ENCODE data around the gene KCNA2. TPM values are rescaled to one million over a fixed set of nuclear protein-coding genes. Genes with fewer than 3 reads are reported as not detected.

KCNA2 gene
- total and polyA plus RNA-seq, 5 donors from 2014 or later: 0.50 to 5.8 (median 0.64) TPM

DNA sequence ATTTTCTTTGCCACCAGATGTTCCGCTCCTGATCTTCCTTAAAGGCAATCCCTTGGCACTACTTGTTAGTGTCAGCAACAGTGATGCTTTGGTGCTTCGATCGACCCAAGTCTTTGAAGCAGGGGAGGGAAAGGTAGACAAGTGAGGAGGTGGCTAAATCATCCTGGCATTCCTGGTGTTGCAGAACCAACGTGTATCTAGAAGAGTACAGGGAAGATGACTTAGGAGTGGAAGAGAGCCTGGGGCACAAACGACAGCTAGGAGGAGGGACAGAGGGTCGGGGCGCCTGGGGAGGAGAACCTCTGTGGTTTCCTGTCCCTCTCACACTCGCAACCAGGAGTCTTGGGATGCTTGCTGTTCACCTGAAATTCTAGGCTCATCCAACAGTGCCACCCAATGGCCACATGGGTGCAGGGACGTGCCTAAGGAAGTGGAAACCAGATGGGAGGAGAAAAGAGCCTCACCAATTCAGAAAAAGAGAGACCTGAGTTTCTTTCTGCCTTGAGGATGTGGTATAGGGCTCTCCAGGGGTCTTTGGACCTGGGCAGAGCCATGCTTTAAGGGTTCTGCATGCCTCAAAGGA lies 9.5 kb upstream of the KCNA2 start:
- Mint-ChIP-seq H3K9me3 (peaks cover 0 to 2% (median 0%) of the 10 kb centered on the region in 7 donors), H3K27ac (peak overlapping the region in 1 of 3 donors; percentile 77), H3K4me1 (peaks cover 17 to 42% (median 29%) of the 10 kb centered on the region in 4 donors), H3K4me3 (peak overlapping the region in 1 of 4 donors; percentile 57), H3K27me3 (peaks cover 5% of the 10 kb centered on the region), H3K36me3 (peaks cover 9% of the 10 kb centered on the region)
- Histone ChIP-seq H3K36me3 (ENCODE audit: control insufficient read depth, insufficient read depth, low read length) (no peaks in the 10 kb centered on the region), H3K4me1 (ENCODE audit: control insufficient read depth, insufficient read depth, low read length, poor library complexity, severe bottlenecking) (peaks cover 24% of the 10 kb centered on the region), H3K27me3 (ENCODE audit: control insufficient read depth, insufficient read depth, low read length) (no peaks in the 10 kb centered on the region), H3K27ac (ENCODE audit: insufficient read depth, low read length, poor library complexity, severe bottlenecking) (no peak overlapping the region), H3K4me3 (ENCODE audit: low read depth, low read length) (no peak overlapping the region), H3K9me3 (ENCODE audit: control insufficient read depth in 2 of 2, low read length in 2 of 2) (no peaks in the 10 kb centered on the region)
- DNase-seq: peak; percentile 21 to 84 (median 43)
- ATAC-seq (ENCODE audit: low read depth in 2 of 2): no peak

DNA sequence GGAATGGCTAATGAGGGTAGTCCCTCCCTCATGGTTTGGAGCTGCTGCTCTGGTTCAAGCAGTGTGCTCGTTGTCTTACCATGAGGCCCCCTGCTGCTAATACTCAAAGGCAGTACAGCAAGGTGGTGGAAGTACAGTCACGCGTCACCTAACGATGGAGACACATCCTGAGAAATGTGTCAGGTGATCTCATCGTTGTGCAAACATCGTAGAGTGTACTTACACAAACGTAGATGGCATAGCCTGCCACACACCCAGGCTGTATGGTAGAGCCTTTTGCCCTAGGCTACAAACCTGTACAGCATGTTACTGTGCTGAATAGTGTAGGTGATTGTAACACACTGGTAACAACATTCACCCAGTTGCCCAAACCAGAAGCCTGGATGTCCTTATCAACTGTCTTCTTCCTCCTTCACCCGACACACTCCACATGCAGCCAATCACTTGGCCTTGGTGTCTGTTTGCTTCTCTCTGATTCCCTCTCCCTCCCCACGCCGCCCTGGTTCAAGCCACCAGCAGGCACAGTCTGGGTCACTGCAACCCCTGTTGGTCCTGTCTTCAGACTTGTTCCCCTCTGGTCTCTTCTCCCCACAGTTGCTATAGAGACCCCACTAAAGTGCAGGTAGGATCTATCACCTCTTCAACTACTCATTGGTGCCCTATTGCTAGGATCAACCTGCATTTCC lies 6.0 kb upstream of the KCNA2 start:
- no peaks in the 10 kb centered on the region for H3K36me3 ChIP-seq (ENCODE audit: control insufficient read depth, insufficient read depth, low read length)
- H3K9me3 ChIP-seq (ENCODE audit: control insufficient read depth in 2 of 2, low read length in 2 of 2): no peaks in the 10 kb centered on the region
- peaks cover 9% of the 10 kb centered on the region for H3K36me3 Mint-ChIP-seq
- no peak for DNase-seq
- H3K4me1 Mint-ChIP-seq: peaks cover 4 to 26% (median 9%) of the 10 kb centered on the region in 4 donors
- ATAC-seq (ENCODE audit: low read depth in 2 of 2): no peak
- peaks cover 13% of the 10 kb centered on the region for H3K4me1 ChIP-seq (ENCODE audit: control insufficient read depth, insufficient read depth, low read length, poor library complexity, severe bottlenecking)
- H3K27me3 Mint-ChIP-seq: peaks cover 22% of the 10 kb centered on the region
- H3K4me3 ChIP-seq (ENCODE audit: low read depth, low read length): no peak overlapping the region
- H3K4me3 Mint-ChIP-seq: peak overlapping the region in 1 of 4 donors; percentile 60
- H3K27me3 ChIP-seq (ENCODE audit: control insufficient read depth, insufficient read depth, low read length): peaks cover 15% of the 10 kb centered on the region
- H3K27ac Mint-ChIP-seq: peak overlapping the region in 1 of 3 donors; percentile 11
- no peak overlapping the region for H3K27ac ChIP-seq (ENCODE audit: insufficient read depth, low read length, poor library complexity, severe bottlenecking)
- no peaks in the 10 kb centered on the region for H3K9me3 Mint-ChIP-seq

DNA sequence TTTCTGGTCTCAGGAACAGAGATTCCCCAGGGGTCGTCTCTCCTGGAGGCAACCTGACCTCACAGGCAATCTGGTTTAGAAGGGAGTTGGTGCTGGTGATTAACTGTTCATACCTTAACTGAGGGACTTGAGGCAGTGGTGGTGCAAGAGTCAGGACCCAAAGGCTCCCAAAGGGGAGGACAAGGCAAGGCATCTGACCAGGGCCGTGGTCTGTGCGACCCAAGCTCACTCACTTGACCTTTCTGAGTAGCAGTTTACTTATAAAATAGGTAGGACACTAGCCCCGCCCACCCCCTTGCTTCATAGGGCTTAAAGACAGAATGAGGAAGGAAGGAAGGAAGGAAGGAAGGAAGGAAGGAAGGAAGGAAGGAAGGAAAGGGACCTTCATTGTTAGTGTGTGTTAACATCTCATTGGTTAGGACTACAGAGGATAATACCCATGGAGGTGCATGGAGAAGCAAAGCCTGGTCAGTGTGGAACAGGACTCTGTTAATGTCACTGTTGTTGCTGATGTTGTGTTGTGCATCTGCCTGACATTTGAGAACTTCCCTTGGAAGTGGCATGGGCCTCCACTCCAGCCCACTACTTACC lies 4.6 kb upstream of the KCNA2 start:
- Mint-ChIP-seq H3K27ac (no peak overlapping the region), H3K4me3 (no peak overlapping the region), H3K9me3 (no peaks in the 10 kb centered on the region), H3K36me3 (peaks cover 9% of the 10 kb centered on the region), H3K27me3 (peaks cover 32% of the 10 kb centered on the region), H3K4me1 (peaks cover 4 to 29% (median 8%) of the 10 kb centered on the region in 4 donors)
- no peak for ATAC-seq (ENCODE audit: low read depth in 2 of 2)
- peaks cover 26% of the 10 kb centered on the region for H3K4me1 ChIP-seq (ENCODE audit: control insufficient read depth, insufficient read depth, low read length, poor library complexity, severe bottlenecking)
- H3K27ac ChIP-seq (ENCODE audit: insufficient read depth, low read length, poor library complexity, severe bottlenecking): no peak overlapping the region
- H3K4me3 ChIP-seq (ENCODE audit: low read depth, low read length): no peak overlapping the region
- no peak for DNase-seq
- no peaks in the 10 kb centered on the region for H3K9me3 ChIP-seq (ENCODE audit: control insufficient read depth in 2 of 2, low read length in 2 of 2)
- no peaks in the 10 kb centered on the region for H3K36me3 ChIP-seq (ENCODE audit: control insufficient read depth, insufficient read depth, low read length)
- H3K27me3 ChIP-seq (ENCODE audit: control insufficient read depth, insufficient read depth, low read length): peaks cover 15% of the 10 kb centered on the region

DNA sequence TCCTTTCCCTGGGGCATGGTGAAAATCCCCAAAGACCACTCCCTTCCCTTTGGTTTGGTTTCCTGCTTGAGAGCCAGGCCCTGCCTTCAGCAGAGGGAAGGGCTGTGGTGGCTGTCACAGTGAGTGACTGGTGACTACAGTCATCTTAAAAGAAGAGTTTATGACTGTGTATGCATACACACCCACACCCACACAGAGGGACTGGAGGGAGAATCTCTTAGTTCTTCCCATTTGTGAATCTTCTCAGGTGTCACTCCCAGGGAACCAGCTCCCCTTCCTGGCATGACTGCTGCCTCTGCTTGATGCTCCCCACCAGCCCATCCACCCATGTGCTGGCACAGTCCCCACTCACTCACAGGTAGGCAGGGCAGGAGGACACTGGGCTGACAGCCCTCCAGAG lies 3.9 kb upstream of the KCNA2 start:
- Histone ChIP-seq H3K27me3 (ENCODE audit: control insufficient read depth, insufficient read depth, low read length) (peaks cover 22% of the 10 kb centered on the region), H3K4me1 (ENCODE audit: control insufficient read depth, insufficient read depth, low read length, poor library complexity, severe bottlenecking) (peaks cover 29% of the 10 kb centered on the region), H3K4me3 (ENCODE audit: low read depth, low read length) (no peak overlapping the region), H3K9me3 (ENCODE audit: control insufficient read depth in 2 of 2, low read length in 2 of 2) (no peaks in the 10 kb centered on the region), H3K36me3 (ENCODE audit: control insufficient read depth, insufficient read depth, low read length) (no peaks in the 10 kb centered on the region), H3K27ac (ENCODE audit: insufficient read depth, low read length, poor library complexity, severe bottlenecking) (no peak overlapping the region)
- DNase-seq: peak in 1 of 3 donors; percentile 31
- H3K4me1 Mint-ChIP-seq: peaks cover 0 to 29% (median 7%) of the 10 kb centered on the region in 4 donors
- H3K9me3 Mint-ChIP-seq: no peaks in the 10 kb centered on the region
- peaks cover 9% of the 10 kb centered on the region for H3K36me3 Mint-ChIP-seq
- no peak overlapping the region for H3K27ac Mint-ChIP-seq
- no peak for ATAC-seq (ENCODE audit: low read depth in 2 of 2)
- H3K4me3 Mint-ChIP-seq: no peak overlapping the region
- H3K27me3 Mint-ChIP-seq: peaks cover 39% of the 10 kb centered on the region

DNA sequence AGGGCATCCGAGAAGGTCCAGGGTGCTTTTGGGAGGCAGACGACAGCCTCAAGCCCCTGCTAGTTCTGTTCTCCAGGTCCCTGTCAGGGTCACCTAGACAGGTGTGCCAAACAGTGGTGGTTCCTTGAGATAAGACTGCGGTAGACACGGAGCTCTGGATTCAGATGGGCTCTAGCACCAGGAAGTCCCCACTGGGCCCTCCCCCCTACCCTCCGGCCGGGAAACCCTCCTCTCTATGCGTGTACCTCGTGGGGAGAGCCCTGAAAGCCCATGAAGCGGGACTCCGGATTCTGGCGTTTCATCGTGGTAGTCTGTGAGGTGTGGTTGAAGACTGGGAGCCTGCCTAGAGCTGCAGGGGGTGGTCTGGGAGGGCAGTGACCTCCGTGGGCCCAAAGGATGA lies 2.1 kb upstream of the KCNA2 start:
- Histone ChIP-seq H3K4me1 (ENCODE audit: control insufficient read depth, insufficient read depth, low read length, poor library complexity, severe bottlenecking) (peaks cover 29% of the 10 kb centered on the region), H3K27me3 (ENCODE audit: control insufficient read depth, insufficient read depth, low read length) (peaks cover 32% of the 10 kb centered on the region), H3K9me3 (ENCODE audit: control insufficient read depth in 2 of 2, low read length in 2 of 2) (no peaks in the 10 kb centered on the region), H3K27ac (ENCODE audit: insufficient read depth, low read length, poor library complexity, severe bottlenecking) (no peak overlapping the region), H3K4me3 (ENCODE audit: low read depth, low read length) (no peak overlapping the region), H3K36me3 (ENCODE audit: control insufficient read depth, insufficient read depth, low read length) (no peaks in the 10 kb centered on the region)
- Mint-ChIP-seq H3K27me3 (peaks cover 56% of the 10 kb centered on the region), H3K4me3 (peak overlapping the region; percentile 23 to 81 (median 49)), H3K4me1 (peaks cover 0 to 26% (median 5%) of the 10 kb centered on the region in 4 donors), H3K9me3 (no peaks in the 10 kb centered on the region), H3K27ac (no peak overlapping the region), H3K36me3 (peaks cover 15% of the 10 kb centered on the region)
- ATAC-seq (ENCODE audit: low read depth in 2 of 2) (no peak), DNase-seq (no peak)

DNA sequence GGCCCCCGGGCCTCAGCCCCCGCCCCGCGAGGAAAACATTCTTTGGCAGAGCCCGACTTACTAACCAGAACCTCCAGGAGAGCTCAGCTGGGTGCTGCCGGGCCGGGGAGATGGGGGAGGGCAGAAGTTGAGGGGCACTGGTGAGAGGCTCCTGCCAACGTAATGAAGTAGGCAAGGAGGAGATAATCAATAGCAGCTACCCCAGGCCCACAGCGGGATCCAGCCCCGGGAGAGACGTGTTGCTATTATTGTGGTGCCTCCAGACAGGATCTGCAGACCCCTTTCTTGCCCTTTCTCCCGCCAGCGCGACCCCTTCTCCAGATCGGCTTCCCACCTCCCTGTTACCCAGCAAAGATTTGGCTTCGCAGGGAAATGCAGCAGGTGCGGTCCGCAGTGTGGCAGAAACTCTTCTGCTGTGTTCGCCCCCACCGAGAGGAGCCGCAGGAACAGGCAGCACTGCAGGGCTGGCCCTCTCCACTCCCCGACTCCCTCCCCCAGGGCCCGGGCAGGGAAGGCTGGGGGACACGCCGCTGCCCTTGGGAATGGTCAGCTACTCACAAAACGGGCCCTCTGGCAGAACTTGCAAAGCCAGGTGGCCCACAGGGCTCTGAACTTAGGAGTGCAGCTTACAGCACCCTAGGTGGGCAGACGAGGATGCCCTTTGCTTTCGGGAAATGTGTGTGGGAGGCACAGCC lies 1.5 kb upstream of the KCNA2 start:
- Mint-ChIP-seq H3K27ac (no peak overlapping the region), H3K9me3 (no peaks in the 10 kb centered on the region), H3K4me1 (peaks cover 0 to 26% (median 5%) of the 10 kb centered on the region in 4 donors), H3K4me3 (peak overlapping the region; percentile 33 to 81 (median 78)), H3K36me3 (peaks cover 16% of the 10 kb centered on the region), H3K27me3 (peaks cover 56% of the 10 kb centered on the region)
- DNase-seq: peak in 1 of 3 donors; percentile 21
- no peak overlapping the region for H3K4me3 ChIP-seq (ENCODE audit: low read depth, low read length)
- no peaks in the 10 kb centered on the region for H3K9me3 ChIP-seq (ENCODE audit: control insufficient read depth in 2 of 2, low read length in 2 of 2)
- H3K4me1 ChIP-seq (ENCODE audit: control insufficient read depth, insufficient read depth, low read length, poor library complexity, severe bottlenecking): peaks cover 29% of the 10 kb centered on the region
- peak; percentile 17 to 29 for ATAC-seq (ENCODE audit: low read depth in 2 of 2)
- H3K36me3 ChIP-seq (ENCODE audit: control insufficient read depth, insufficient read depth, low read length): no peaks in the 10 kb centered on the region
- H3K27ac ChIP-seq (ENCODE audit: insufficient read depth, low read length, poor library complexity, severe bottlenecking): no peak overlapping the region
- H3K27me3 ChIP-seq (ENCODE audit: control insufficient read depth, insufficient read depth, low read length): peaks cover 32% of the 10 kb centered on the region

DNA sequence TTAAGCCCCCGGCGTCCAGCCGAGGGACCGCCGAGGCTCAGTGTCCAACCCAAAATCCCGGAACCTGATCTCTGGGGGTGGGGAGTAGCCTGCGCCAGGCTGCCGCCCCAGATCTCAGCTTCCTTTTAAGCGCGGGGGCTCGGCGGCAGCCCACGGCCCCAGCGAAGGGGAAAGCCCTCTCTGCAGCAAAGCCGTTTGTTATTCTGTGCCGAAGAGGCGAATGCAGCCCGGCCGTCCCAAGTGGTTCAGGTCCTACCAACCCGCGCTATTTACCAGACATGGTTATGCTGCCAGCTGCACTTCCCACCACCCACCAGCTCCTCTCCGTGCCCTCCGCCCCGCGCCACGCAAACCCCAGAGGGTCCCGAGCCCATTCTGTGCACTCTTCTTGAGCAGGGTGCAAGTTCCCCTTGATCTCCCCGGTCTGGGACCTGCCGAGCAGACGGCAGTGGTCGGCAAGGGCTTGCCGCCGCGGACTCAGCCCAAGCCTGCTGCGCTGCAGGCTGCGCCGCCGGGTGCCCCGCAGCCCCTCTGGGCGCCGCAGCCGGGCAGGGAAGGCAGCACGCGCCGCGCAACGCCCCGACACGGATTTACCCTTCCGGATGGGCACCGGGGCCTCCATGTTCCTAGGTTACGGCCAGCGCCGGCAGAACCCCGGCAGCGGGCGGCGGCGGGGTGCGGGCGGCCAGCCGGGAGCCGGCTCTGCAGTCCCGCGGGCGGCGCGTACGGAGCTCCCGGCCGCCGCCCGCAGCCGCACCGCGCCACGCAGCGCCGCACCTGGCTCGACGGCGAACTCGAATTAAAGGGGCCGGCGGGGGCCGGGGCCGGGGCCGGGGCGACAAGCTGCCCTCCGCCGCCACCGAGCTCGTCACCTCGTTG lies 738 bp upstream of the KCNA2 start:
- no peaks in the 10 kb centered on the region for H3K9me3 ChIP-seq (ENCODE audit: control insufficient read depth in 2 of 2, low read length in 2 of 2)
- peaks cover 0 to 23% (median 5%) of the 10 kb centered on the region in 4 donors for H3K4me1 Mint-ChIP-seq
- H3K9me3 Mint-ChIP-seq: no peaks in the 10 kb centered on the region
- peak in 2 of 3 donors; percentile 27 to 30 for DNase-seq
- peaks cover 12% of the 10 kb centered on the region for H3K36me3 Mint-ChIP-seq
- peak overlapping the region; percentile 32 for H3K4me3 ChIP-seq (ENCODE audit: low read depth, low read length)
- peak overlapping the region; percentile 84 to 87 (median 86) for H3K4me3 Mint-ChIP-seq
- H3K27ac ChIP-seq (ENCODE audit: insufficient read depth, low read length, poor library complexity, severe bottlenecking): no peak overlapping the region
- ATAC-seq (ENCODE audit: low read depth in 2 of 2): peak; percentile 25 to 29
- peak overlapping the region in 1 of 3 donors; percentile 20 for H3K27ac Mint-ChIP-seq
- H3K27me3 Mint-ChIP-seq: peaks cover 56% of the 10 kb centered on the region
- H3K36me3 ChIP-seq (ENCODE audit: control insufficient read depth, insufficient read depth, low read length): no peaks in the 10 kb centered on the region
- H3K4me1 ChIP-seq (ENCODE audit: control insufficient read depth, insufficient read depth, low read length, poor library complexity, severe bottlenecking): peaks cover 29% of the 10 kb centered on the region
- H3K27me3 ChIP-seq (ENCODE audit: control insufficient read depth, insufficient read depth, low read length): peaks cover 32% of the 10 kb centered on the region

Measured in CD4-positive, CD25-positive, alpha-beta regulatory T cell (primary cell).